SK-N-SH treated with all-trans-retinoic acid at 6 μM for 48 hours (cell line): ENCODE results near the gene GRAMD1C.

Source experiments
- ATAC-seq: fragments of 200-7000 bp; cut with Tn5 transposase; 3 replicates; pipeline ENCODE4 v1.9.1; 2020; ENCODE audit warnings: mild to moderate bottlenecking, moderate library complexity
- ARNTL ChIP-seq: fragments of 450-650 bp; formaldehyde crosslinking; IDR thresholded peaks from 2 replicates; pipeline ENCODE4 v1.5.0; 2020; ENCODE audit warnings: low read depth, mild to moderate bottlenecking, moderate library complexity, borderline replicate concordance
- BACH2 ChIP-seq: fragments of 250-450 bp; sonication (Bioruptor Pico); IDR thresholded peaks from 2 replicates; pipeline ENCODE4 v1.9.0; 2021; ENCODE audit warnings: mild to moderate bottlenecking, borderline replicate concordance
- CSDC2 ChIP-seq: fragments of 250-450 bp; sonication (Bioruptor Pico); IDR thresholded peaks from 2 replicates; pipeline ENCODE4 v1.5.0; 2020; ENCODE audit warnings: mild to moderate bottlenecking, moderate library complexity
- CSRNP3 ChIP-seq: fragments of 250-450 bp; sonication (Bioruptor Pico); IDR thresholded peaks from 2 replicates; pipeline ENCODE4 v1.5.1; 2021; ENCODE audit warnings: mild to moderate bottlenecking, moderate library complexity
- GLIS3 ChIP-seq: fragments of 250-450 bp; sonication (Bioruptor Pico); IDR thresholded peaks from 2 replicates; pipeline ENCODE4 v1.5.0; 2020; ENCODE audit warnings: mild to moderate bottlenecking, moderate library complexity
- ISL1 ChIP-seq: fragments of 250-450 bp; sonication (Bioruptor Pico); IDR thresholded peaks from 2 replicates; pipeline ENCODE4 v2.1.2; 2022; ENCODE audit warnings: mild to moderate bottlenecking, moderate library complexity
- OSR1 ChIP-seq: fragments of 250-450 bp; sonication (Bioruptor Pico); IDR thresholded peaks from 2 replicates; pipeline ENCODE4 v1.8.0; 2022; ENCODE audit warnings: moderate library complexity, mild to moderate bottlenecking, inconsistent platforms
- PPARA ChIP-seq: fragments of 250-450 bp; sonication (Bioruptor Pico); IDR thresholded peaks from 2 replicates; pipeline ENCODE4 v1.5.0; 2020; ENCODE audit warnings: mild to moderate bottlenecking, borderline replicate concordance
- RARB ChIP-seq: fragments of 250-450 bp; sonication (Bioruptor Pico); IDR thresholded peaks from 2 replicates; pipeline ENCODE4 v1.8.0; 2021; ENCODE audit warnings: mild to moderate bottlenecking, moderate library complexity
- SNAI2 ChIP-seq: fragments of 250-450 bp; sonication (Bioruptor Pico); IDR thresholded peaks from 2 replicates; pipeline ENCODE4 v1.5.0; 2020; ENCODE audit warnings: mild to moderate bottlenecking, moderate library complexity
- TOX ChIP-seq: fragments of 250-450 bp; sonication (Bioruptor Pico); IDR thresholded peaks from 2 replicates; pipeline ENCODE4 v1.8.0; 2021; ENCODE audit warnings: mild to moderate bottlenecking, moderate library complexity, borderline replicate concordance
- ZFP3 ChIP-seq: fragments of 250-450 bp; sonication (Bioruptor Pico); IDR thresholded peaks from 2 replicates; pipeline ENCODE4 v1.5.0; 2020; ENCODE audit warnings: mild to moderate bottlenecking, moderate library complexity
- ZFP30 ChIP-seq: fragments of 450-650 bp; formaldehyde crosslinking; IDR thresholded peaks from 2 replicates; pipeline ENCODE4 v1.5.0; 2022; ENCODE audit warnings: mild to moderate bottlenecking, moderate library complexity
- ZNF565 ChIP-seq: fragments of 450-650 bp; formaldehyde crosslinking; conservative IDR thresholded peaks from 2 replicates; pipeline ENCODE4 v1.5.0; 2020; ENCODE audit warnings: low read depth, mild to moderate bottlenecking, moderate library complexity
- ZNF70 ChIP-seq: fragments of 450-650 bp; formaldehyde crosslinking; IDR thresholded peaks from 2 replicates; pipeline ENCODE4 v1.5.0; 2020; ENCODE audit warnings: mild to moderate bottlenecking, moderate library complexity
- ZNF8 ChIP-seq: fragments of 450-650 bp; formaldehyde crosslinking; IDR thresholded peaks from 2 replicates; pipeline ENCODE4 v1.5.0; 2020; ENCODE audit warnings: mild to moderate bottlenecking, moderate library complexity
- TF ChIP-seq, protein P1 (sequence below): fragments of 250-450 bp; sonication (Bioruptor Pico); IDR thresholded peaks from 2 replicates; pipeline ENCODE4 v1.8.0; 2020; ENCODE audit warnings: mild to moderate bottlenecking, moderate library complexity, borderline replicate concordance
- TF ChIP-seq, protein P2 (sequence below): fragments of 250-450 bp; sonication (Bioruptor Pico); IDR thresholded peaks from 2 replicates; pipeline ENCODE4 v1.8.0; 2021; ENCODE audit warnings: low read depth, mild to moderate bottlenecking, moderate library complexity, borderline replicate concordance
- TF ChIP-seq, protein P3 (sequence below): fragments of 250-450 bp; sonication (Bioruptor Pico); IDR thresholded peaks from 2 replicates; pipeline ENCODE4 v1.5.0; 2020; ENCODE audit warnings: mild to moderate bottlenecking, moderate library complexity

The GRAMD1C gene

GRCh38 chr3:113897373-113897777 lies 58.8 kb downstream of the GRAMD1C start:
- TF ChIP-seq RARB (CRISPR knock-in tag) (no peak), ARNTL (CRISPR knock-in tag) (no peak), TOX (no peak), ZFP3 (CRISPR knock-in tag) (no peak), ZFP30 (no peak), ZNF8 (CRISPR knock-in tag) (no peak), CSDC2 (CRISPR knock-in tag) (no peak), BACH2 (CRISPR knock-in tag) (no peak), OSR1 (CRISPR knock-in tag) (no peak)
- TF ChIP-seq, protein P1, sequence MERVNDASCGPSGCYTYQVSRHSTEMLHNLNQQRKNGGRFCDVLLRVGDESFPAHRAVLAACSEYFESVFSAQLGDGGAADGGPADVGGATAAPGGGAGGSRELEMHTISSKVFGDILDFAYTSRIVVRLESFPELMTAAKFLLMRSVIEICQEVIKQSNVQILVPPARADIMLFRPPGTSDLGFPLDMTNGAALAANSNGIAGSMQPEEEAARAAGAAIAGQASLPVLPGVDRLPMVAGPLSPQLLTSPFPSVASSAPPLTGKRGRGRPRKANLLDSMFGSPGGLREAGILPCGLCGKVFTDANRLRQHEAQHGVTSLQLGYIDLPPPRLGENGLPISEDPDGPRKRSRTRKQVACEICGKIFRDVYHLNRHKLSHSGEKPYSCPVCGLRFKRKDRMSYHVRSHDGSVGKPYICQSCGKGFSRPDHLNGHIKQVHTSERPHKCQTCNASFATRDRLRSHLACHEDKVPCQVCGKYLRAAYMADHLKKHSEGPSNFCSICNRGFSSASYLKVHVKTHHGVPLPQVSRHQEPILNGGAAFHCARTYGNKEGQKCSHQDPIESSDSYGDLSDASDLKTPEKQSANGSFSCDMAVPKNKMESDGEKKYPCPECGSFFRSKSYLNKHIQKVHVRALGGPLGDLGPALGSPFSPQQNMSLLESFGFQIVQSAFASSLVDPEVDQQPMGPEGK (CRISPR knock-in tag), result no peak
- no peak for ATAC-seq

- no peak; the same call in 2 of the 3 replicates for ATAC-seq
Measured at GRCh38 chr3:113898892-113899291, 60.3 kb downstream of the GRAMD1C start.

GRCh38 chr3:113906568-113907140 lies 68.1 kb downstream of the GRAMD1C start:
- TF ChIP-seq ZNF8 (CRISPR knock-in tag) (no peak), PPARA (CRISPR knock-in tag) (no peak), GLIS3 (CRISPR knock-in tag) (no peak), ZFP3 (CRISPR knock-in tag) (no peak), OSR1 (CRISPR knock-in tag) (no peak), SNAI2 (no peak), CSRNP3 (CRISPR knock-in tag) (no peak), ZNF70 (CRISPR knock-in tag) (no peak)
- TF ChIP-seq, protein P2, sequence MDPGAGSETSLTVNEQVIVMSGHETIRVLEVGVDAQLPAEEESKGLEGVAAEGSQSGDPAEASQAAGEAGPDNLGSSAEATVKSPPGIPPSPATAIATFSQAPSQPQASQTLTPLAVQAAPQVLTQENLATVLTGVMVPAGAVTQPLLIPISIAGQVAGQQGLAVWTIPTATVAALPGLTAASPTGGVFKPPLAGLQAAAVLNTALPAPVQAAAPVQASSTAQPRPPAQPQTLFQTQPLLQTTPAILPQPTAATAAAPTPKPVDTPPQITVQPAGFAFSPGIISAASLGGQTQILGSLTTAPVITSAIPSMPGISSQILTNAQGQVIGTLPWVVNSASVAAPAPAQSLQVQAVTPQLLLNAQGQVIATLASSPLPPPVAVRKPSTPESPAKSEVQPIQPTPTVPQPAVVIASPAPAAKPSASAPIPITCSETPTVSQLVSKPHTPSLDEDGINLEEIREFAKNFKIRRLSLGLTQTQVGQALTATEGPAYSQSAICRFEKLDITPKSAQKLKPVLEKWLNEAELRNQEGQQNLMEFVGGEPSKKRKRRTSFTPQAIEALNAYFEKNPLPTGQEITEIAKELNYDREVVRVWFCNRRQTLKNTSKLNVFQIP (CRISPR knock-in tag), result no peak
- no peak for ATAC-seq

More at GRCh38 chr3:113898892-113899291, 60.3 kb downstream of the GRAMD1C start:
- TF ChIP-seq GLIS3 (CRISPR knock-in tag) (no peak), CSRNP3 (CRISPR knock-in tag) (no peak), ARNTL (CRISPR knock-in tag) (no peak), TOX (no peak), ZFP30 (no peak), PPARA (CRISPR knock-in tag) (no peak), RARB (CRISPR knock-in tag) (no peak), ZNF565 (no peak)
- TF ChIP-seq, protein P3, sequence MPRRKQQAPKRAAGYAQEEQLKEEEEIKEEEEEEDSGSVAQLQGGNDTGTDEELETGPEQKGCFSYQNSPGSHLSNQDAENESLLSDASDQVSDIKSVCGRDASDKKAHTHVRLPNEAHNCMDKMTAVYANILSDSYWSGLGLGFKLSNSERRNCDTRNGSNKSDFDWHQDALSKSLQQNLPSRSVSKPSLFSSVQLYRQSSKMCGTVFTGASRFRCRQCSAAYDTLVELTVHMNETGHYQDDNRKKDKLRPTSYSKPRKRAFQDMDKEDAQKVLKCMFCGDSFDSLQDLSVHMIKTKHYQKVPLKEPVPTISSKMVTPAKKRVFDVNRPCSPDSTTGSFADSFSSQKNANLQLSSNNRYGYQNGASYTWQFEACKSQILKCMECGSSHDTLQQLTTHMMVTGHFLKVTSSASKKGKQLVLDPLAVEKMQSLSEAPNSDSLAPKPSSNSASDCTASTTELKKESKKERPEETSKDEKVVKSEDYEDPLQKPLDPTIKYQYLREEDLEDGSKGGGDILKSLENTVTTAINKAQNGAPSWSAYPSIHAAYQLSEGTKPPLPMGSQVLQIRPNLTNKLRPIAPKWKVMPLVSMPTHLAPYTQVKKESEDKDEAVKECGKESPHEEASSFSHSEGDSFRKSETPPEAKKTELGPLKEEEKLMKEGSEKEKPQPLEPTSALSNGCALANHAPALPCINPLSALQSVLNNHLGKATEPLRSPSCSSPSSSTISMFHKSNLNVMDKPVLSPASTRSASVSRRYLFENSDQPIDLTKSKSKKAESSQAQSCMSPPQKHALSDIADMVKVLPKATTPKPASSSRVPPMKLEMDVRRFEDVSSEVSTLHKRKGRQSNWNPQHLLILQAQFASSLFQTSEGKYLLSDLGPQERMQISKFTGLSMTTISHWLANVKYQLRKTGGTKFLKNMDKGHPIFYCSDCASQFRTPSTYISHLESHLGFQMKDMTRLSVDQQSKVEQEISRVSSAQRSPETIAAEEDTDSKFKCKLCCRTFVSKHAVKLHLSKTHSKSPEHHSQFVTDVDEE (CRISPR knock-in tag), result no peak
- TF ChIP-seq, all 23 proteins: peak for 0

DNA sequence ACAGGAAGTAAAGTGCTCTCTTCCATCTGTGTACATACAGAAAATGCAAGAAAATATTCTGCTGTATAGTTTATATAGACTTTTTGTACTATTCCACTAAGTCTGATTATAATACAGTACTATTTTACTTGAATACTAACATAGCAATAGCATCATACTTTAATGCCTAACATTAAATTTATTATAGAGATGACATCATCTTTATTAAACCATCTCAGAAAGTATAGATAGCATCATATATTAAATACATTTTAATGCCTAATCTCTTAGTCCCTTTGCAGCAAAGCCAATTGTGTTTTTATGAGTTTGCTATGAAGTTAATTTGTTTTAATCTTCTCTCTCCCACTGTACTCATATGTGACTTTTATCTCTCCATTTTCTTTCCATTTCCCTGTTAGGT lies 69.5 kb downstream of the GRAMD1C start:
- TF ChIP-seq CSDC2 (CRISPR knock-in tag), result no peak
- no peak for TF ChIP-seq OSR1 (CRISPR knock-in tag)
- no peak for TF ChIP-seq BACH2 (CRISPR knock-in tag)
- TF ChIP-seq TOX, result no peak
- no peak for TF ChIP-seq ISL1
- no peak for TF ChIP-seq ZNF565
- TF ChIP-seq, all 23 proteins: peak for 0
- ATAC-seq, result no peak
